Astrocyte of the spinal cord (primary cell): ENCODE data around the gene CDC20.
A peak's percentile ranks its signal among the peaks of the same experiment; 100 is the strongest.

Experiments
- DNase-seq: peaks from one replicate; pipeline ENCODE4 v3.0.0; 2011; ENCODE audit warnings: low read depth, low spot score
- H3K4me3 ChIP-seq: 2 replicates; pipeline ENCODE4 v1.5.1; 2011; ENCODE audit warnings: low read depth, mild to moderate bottlenecking, low read length, moderate library complexity
- in situ Hi-C: cut with HindIII; loops from 2 replicates; pipeline ENCODE4 v1.10.0; 2017; ENCODE audit warnings: low sequenced_read_pairs
- TF ChIP-seq, protein P1 (sequence below): IDR thresholded peaks from 2 replicates; pipeline ENCODE4 v1.5.1; 2012; ENCODE audit warnings: low read depth, mild to moderate bottlenecking, low read length, inconsistent platforms

The CDC20 gene

GRCh38 chr1:43327549-43328292 is 31.1 kb upstream of the CDC20 start:
- TF ChIP-seq, protein P1, sequence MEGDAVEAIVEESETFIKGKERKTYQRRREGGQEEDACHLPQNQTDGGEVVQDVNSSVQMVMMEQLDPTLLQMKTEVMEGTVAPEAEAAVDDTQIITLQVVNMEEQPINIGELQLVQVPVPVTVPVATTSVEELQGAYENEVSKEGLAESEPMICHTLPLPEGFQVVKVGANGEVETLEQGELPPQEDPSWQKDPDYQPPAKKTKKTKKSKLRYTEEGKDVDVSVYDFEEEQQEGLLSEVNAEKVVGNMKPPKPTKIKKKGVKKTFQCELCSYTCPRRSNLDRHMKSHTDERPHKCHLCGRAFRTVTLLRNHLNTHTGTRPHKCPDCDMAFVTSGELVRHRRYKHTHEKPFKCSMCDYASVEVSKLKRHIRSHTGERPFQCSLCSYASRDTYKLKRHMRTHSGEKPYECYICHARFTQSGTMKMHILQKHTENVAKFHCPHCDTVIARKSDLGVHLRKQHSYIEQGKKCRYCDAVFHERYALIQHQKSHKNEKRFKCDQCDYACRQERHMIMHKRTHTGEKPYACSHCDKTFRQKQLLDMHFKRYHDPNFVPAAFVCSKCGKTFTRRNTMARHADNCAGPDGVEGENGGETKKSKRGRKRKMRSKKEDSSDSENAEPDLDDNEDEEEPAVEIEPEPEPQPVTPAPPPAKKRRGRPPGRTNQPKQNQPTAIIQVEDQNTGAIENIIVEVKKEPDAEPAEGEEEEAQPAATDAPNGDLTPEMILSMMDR = no peak
- in situ Hi-C loops = no loop called here
- no peak overlapping the region for H3K4me3 ChIP-seq
- no peak for DNase-seq

- H3K4me3 ChIP-seq = no peak overlapping the region
- TF ChIP-seq, protein P1 = no peak
- peak; percentile 84 for DNase-seq
- in situ Hi-C loops = no loop called here
These were observed 28.6 kb upstream of the CDC20 start for GRCh38 chr1:43329995-43330751.

- TF ChIP-seq, protein P1 = no peak
- in situ Hi-C loops = no loop called here
- no peak overlapping the region for H3K4me3 ChIP-seq
- no peak for DNase-seq
These were observed 27.1 kb upstream of the CDC20 start for GRCh38 chr1:43331688-43332087.

DNA sequence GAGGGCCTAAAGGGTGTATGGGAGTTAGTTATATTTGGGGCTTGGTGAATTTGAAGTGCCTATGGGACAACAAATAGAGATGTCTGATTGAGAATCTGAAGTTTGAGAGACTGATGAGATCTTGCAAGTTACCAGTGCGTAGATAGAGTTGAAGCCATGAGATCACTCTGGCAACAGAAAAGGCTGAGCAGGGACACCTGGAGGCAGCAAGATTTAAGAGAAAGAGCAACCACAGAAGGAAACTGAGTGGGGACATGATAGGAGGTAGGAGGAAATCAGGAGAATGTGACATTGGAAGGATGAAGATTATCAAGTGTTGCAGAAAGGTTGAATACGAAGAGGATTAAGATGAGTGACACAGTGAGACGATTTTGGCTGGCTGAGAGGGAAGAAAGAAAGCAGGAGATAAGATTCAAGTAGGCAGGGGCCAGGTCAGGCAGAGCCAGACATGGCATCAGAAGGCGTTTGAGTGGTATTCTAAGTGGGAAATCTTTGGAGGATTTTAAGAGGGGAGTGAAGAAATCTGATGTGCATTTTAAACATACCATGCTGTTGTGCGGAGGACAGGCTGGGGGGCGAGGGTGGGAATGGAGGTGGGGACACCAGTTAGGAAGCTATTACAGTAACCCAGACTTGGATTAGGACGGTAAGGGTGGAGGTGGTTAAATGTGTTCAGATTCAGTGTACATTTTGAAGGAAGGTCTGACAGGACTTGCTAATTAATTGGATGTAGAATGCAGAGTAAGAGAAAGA is 24.2 kb upstream of the CDC20 start:
- H3K4me3 ChIP-seq = no peak overlapping the region
- no peak for DNase-seq
- TF ChIP-seq, protein P1 = no peak
- in situ Hi-C loops = no loop called here

GRCh38 chr1:43337588-43337987 is 21.2 kb upstream of the CDC20 start, which contains the start of gene MPL:
Gene MPL, plus strand, starts transcription at chr1:43337818. Its CDS starts 31 bp downstream, at chr1:43337849.
- DNase-seq = no peak
- in situ Hi-C loops = no loop called here
- TF ChIP-seq, protein P1 = no peak
- no peak within 1 kb of the TSS for H3K4me3 ChIP-seq

GRCh38 chr1:43338001-43338400 is 20.8 kb upstream of the CDC20 start:
- H3K4me3 ChIP-seq = no peak overlapping the region
- DNase-seq = no peak
- in situ Hi-C loops = no loop called here
- TF ChIP-seq, protein P1 = no peak
